Measurements from ENCODE around the gene CDH4. TPM values are rescaled to one million over a fixed set of nuclear protein-coding genes. Genes with fewer than 3 reads are reported as not detected.

Gene CDH4
- total RNA-seq, 1 donor from 2014 or later, result 8.3 TPM

DNA sequence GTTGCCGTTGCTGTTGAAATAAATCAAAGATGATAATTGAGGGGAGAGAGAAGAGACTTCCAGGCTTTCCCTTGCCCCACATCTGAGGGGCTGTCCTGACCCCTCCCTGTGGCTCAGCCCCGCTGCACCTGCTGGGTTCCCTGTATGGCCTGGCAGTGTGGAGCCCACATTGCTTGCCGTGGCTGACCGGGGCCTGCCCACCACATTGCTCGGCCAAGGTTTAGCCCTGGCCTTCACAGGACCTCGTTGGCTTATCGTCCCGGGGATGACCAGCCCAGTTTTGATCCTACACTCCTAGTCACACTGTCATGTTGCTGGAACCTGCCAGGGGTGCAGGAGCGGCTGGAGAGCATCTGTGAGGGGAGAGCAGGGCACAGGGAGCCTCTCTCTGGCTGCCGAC is 102.4 kb downstream of the CDH4 start:
- Mint-ChIP-seq H3K4me3 (no peak overlapping the region), H3K36me3 (no peaks in the 10 kb centered on the region), H3K27me3 (peaks cover 39% of the 10 kb centered on the region), H3K9me3 (no peaks in the 10 kb centered on the region), H3K27ac (no peak overlapping the region), H3K4me1 (ENCODE audit: unreplicated experiment) (peaks cover 43% of the 10 kb centered on the region)
- no peak for DNase-seq (ENCODE audit: extremely low spot score, unreplicated experiment)
- TF ChIP-seq, protein P1, sequence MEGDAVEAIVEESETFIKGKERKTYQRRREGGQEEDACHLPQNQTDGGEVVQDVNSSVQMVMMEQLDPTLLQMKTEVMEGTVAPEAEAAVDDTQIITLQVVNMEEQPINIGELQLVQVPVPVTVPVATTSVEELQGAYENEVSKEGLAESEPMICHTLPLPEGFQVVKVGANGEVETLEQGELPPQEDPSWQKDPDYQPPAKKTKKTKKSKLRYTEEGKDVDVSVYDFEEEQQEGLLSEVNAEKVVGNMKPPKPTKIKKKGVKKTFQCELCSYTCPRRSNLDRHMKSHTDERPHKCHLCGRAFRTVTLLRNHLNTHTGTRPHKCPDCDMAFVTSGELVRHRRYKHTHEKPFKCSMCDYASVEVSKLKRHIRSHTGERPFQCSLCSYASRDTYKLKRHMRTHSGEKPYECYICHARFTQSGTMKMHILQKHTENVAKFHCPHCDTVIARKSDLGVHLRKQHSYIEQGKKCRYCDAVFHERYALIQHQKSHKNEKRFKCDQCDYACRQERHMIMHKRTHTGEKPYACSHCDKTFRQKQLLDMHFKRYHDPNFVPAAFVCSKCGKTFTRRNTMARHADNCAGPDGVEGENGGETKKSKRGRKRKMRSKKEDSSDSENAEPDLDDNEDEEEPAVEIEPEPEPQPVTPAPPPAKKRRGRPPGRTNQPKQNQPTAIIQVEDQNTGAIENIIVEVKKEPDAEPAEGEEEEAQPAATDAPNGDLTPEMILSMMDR (conservative IDR thresholded peaks at IDR 0.05), result no peak

DNA sequence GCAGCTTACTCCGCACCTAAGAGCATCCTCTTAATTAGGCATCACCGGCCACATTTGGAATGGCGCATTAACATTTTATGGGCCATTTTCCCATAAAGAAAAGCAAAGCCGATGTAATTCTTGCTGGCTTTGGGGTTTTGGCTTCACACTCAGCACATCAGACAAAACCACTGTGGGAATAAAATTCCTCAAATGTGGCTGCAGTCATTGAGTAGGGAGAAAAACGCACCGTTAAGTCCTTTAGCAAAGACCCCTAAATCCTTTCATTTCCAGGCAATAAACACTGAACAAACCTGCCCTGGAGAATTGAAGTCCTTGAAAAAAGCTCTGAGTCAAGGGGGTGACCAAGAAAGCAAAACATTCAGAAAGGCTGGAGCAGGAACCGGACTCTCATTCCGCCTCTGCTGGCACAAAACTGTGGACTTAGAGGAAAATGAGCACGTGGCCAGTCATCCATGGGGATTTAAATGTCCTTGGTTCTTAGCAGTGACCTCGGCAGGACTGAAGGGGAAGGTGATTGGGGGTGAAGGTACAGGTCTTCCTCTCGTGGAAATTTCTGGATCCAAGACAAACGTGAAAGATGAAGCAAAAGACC is 102.9 kb downstream of the CDH4 start:
- no peak for DNase-seq (ENCODE audit: extremely low spot score, unreplicated experiment)

DNA sequence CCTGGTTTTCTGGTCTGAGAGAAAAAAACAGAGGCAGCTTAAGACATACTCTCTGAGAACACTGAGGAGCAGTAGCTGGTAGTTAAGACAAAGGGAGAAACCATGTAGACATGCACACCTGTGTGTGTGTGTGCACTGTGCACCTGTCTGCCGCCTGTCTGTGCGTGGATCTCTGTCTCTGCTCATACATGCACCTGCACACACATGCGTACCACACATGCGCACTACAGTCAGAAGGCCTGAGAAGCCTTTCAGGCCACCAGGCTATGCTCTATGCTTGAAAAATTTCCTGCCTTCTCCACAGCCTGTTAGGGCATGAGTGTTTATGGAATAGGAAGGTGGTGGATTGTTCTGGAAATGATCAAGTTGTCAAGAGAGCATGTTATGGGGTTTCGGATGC is 103.5 kb downstream of the CDH4 start:
- Mint-ChIP-seq H3K36me3 (no peaks in the 10 kb centered on the region), H3K27ac (no peak overlapping the region), H3K4me1 (ENCODE audit: unreplicated experiment) (peaks cover 42% of the 10 kb centered on the region), H3K27me3 (peaks cover 41% of the 10 kb centered on the region), H3K4me3 (no peak overlapping the region), H3K9me3 (no peaks in the 10 kb centered on the region)
- TF ChIP-seq, protein P1 (conservative IDR thresholded peaks at IDR 0.05), result no peak
- DNase-seq (ENCODE audit: extremely low spot score, unreplicated experiment), result no peak

More for the DNA sequence above, 102.9 kb downstream of the CDH4 start:
- Mint-ChIP-seq H3K27ac (no peak overlapping the region), H3K4me3 (no peak overlapping the region), H3K27me3 (peaks cover 39% of the 10 kb centered on the region), H3K9me3 (no peaks in the 10 kb centered on the region), H3K36me3 (no peaks in the 10 kb centered on the region), H3K4me1 (ENCODE audit: unreplicated experiment) (peaks cover 43% of the 10 kb centered on the region)
- TF ChIP-seq, protein P1 (conservative IDR thresholded peaks at IDR 0.05), result no peak

DNA sequence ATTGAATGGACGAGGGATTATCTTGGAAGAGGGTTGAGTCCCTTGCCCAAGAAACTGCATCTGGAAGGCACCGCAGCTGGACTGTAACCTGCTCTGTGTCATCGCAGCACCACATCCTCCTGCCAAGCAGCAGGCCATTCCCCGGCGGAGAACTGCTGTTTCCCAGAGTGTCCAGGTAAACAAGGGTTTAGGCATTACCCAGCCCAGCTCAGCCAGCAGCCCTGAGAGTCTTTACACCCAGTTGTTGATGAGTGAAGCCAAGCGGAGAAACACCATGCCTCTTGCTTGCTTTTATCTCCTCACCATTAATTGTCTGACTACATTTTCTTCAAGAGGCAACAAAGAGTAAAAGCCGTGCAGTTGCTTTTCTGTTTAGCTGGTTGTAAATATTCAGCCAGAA is 104.1 kb downstream of the CDH4 start:
- TF ChIP-seq, protein P1 (conservative IDR thresholded peaks at IDR 0.05), result no peak
- no peak overlapping the region for H3K4me3 Mint-ChIP-seq
- peaks cover 36% of the 10 kb centered on the region for H3K4me1 Mint-ChIP-seq (ENCODE audit: unreplicated experiment)
- peaks cover 38% of the 10 kb centered on the region for H3K27me3 Mint-ChIP-seq
- no peaks in the 10 kb centered on the region for H3K36me3 Mint-ChIP-seq
- no peak overlapping the region for H3K27ac Mint-ChIP-seq
- no peaks in the 10 kb centered on the region for H3K9me3 Mint-ChIP-seq
- DNase-seq (ENCODE audit: extremely low spot score, unreplicated experiment), result no peak

DNA sequence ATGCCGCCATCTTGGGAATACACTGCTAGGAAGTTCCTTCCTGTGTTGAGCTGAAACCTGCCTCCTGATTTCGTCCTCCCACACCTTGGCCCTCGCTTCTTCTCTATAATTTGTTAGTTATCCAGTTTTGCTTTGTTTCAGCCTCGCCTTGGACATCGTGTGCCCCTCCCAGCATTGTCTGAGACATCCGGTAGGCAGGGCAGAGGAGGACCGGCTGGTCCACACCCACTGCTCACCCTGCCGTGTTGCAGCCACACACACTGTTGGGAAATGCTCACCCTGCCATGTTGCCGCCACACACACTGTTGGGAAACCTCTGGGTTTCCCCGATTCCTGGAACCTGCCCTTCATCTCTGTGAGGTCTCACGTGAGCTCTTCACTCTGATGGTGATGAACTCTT is 105.1 kb downstream of the CDH4 start:
- no peaks in the 10 kb centered on the region for H3K36me3 Mint-ChIP-seq

More for the DNA sequence above, 105.1 kb downstream of the CDH4 start:
- H3K4me3 Mint-ChIP-seq, result no peak overlapping the region
- H3K27me3 Mint-ChIP-seq, result peaks cover 36% of the 10 kb centered on the region
- no peaks in the 10 kb centered on the region for H3K9me3 Mint-ChIP-seq
- H3K4me1 Mint-ChIP-seq (ENCODE audit: unreplicated experiment), result peaks cover 31% of the 10 kb centered on the region
- TF ChIP-seq, protein P1 (conservative IDR thresholded peaks at IDR 0.05), result no peak
- DNase-seq (ENCODE audit: extremely low spot score, unreplicated experiment), result no peak
- no peak overlapping the region for H3K27ac Mint-ChIP-seq
